HuH-7 (cell line): Measurements from ENCODE around the gene MGAT3.
"Not testable (repeated sequence)": the region's sequence is repeated elsewhere in the genome, so short reads cannot be mapped to it uniquely, and the experiment has no call there.

Source experiments
- DNase-seq: peaks from one replicate; pipeline ENCODE4 v3.0.0; 2011; ENCODE audit warnings: low spot score

Gene MGAT3, protein sequence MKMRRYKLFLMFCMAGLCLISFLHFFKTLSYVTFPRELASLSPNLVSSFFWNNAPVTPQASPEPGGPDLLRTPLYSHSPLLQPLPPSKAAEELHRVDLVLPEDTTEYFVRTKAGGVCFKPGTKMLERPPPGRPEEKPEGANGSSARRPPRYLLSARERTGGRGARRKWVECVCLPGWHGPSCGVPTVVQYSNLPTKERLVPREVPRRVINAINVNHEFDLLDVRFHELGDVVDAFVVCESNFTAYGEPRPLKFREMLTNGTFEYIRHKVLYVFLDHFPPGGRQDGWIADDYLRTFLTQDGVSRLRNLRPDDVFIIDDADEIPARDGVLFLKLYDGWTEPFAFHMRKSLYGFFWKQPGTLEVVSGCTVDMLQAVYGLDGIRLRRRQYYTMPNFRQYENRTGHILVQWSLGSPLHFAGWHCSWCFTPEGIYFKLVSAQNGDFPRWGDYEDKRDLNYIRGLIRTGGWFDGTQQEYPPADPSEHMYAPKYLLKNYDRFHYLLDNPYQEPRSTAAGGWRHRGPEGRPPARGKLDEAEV

DNA sequence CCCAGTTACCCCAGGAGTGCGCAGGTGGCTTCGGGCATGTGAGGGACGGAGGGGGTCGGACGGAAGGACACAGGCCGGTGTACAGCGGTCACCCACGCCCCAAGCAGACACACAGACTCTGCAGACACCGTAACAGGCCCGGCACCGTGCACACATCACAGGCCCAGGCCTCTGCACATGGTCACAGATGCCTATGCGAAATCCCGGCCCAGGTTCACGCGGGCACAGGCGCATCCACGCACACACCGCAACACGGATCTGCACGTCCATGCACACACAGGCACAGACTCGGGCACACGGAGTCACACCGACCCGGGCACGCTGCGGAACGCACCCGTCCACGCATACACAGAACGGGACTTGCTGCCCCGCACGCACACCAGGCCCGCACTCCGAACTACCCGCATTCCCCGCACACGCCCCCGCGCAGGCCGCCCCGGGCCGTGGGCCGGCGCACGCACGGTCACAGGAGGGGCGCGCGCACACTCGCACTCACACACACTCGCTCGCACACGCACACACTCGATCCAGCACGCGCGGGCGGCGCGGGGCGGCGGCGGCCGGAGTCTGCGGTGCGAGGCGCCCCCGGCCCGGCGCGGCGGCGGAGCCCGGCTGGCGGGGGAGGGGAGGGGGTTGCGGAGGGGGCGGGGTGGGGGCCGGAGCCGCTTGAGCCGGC is at the start of gene MGAT3:
MGAT3 (plus strand) TSS at position 491 of the 676 bp plus-strand sequence. CDS start 30,336 bp downstream, outside the sequence.
- no peak for DNase-seq

DNA sequence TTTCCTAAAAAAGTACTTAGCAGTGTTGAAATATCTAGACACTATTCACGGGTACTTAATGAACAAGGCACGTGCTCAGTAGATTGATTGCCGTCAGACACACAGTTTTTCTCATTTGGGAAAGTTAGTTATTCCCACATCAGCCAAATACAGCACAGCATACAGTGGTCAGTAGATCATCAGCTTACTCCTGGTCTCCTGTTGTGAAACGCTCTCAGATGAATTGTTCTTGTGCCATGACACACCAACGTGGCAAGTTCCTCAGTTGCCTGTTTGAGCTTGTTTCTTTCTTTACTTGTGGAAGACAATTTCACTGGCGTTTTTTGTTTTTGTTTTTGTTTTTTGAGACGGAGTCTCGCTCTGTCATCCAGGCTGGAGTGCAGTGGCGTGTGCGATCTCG is 48.6 kb upstream of the MGAT3 start:
- no peak for DNase-seq

DNA sequence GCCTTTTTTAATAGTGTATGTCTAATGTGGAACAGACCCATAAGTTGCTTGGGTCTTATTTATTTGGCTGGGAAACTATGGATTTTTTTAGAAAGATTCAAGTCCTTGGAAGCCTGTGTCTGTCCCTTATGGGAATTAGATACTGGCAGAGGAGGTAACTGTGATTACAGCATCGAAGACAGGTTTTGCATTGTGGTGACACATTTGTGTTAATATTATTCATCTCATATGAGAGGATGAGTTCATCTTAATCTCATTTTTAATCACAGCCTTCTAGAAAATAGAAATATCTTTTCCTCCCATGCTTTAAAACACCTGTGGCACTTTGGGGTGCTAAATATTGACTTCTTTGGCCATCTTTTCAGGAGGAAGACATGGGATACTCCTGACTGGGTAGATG is 48.0 kb upstream of the MGAT3 start:
- no peak for DNase-seq

DNA sequence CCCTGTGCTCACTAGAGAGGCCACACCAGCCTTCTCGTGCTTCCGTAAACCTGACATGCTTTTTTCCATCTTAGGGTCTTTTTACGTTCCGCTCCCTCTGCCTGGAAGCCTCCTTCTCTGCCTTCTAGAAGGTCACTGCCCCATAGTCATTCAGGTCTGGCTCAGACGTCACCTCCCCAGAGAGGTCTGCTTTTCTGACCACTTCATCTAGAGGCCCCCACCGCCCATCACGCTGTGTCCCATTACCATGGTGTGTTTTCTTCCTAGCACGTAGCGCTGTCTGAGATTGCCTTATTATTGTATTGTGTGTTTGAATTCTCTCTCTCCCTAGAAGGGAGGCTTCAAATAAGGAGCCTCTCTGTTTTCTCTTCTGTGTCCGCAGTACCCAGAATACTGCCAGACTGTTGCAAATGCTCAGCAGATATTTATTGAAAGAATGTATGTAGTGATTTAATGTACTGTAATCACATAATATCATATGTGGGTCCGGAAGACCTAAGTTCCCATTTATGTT is 47.2 kb upstream of the MGAT3 start:
- DNase-seq: no peak

DNA sequence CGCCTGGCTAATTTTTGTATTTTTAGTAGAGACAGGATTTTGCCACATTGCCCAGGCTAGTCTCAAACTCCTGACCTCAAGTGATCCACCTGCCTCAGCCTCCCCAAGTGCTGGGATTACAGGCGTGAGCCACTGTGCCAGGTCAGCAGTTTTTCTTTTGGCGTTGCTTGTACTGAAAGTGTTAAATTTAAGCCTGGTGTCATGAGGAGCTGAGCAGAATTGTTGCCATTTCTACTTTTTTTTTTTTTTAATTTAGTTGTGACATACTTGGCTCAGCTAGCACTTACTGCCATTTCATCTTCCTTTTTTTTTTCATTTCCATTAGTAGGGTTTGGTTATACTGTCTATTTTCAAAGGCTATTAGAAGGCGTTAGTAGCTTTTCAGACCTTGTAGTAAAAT is 46.5 kb upstream of the MGAT3 start:
- DNase-seq: no peak

DNA sequence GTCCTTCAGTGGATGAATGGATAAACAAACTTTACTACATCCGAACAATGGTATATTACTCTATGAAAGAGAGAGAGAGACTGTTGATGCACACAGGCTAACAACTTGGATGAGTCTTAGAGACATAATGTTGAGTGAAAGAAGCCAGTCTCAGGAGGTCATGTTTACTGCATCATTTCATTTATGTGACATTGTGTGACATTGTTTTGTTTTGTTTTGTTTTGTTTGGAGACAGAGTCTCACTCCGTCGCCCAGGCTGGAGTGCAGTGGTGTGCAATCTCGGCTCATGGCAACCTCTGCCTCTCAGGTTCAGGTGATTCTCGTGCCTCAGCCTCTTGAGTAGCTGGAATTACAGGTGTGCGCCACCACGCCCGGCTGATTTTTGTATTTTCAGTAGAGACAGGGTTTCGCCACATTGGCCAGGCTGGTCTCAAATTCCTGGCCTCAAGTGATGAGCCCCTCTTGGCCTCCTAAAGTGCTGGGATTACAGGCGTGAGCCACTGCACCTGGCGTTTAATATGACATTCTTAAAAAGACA is 44.9 kb upstream of the MGAT3 start:
- DNase-seq: not testable (repeated sequence)

DNA sequence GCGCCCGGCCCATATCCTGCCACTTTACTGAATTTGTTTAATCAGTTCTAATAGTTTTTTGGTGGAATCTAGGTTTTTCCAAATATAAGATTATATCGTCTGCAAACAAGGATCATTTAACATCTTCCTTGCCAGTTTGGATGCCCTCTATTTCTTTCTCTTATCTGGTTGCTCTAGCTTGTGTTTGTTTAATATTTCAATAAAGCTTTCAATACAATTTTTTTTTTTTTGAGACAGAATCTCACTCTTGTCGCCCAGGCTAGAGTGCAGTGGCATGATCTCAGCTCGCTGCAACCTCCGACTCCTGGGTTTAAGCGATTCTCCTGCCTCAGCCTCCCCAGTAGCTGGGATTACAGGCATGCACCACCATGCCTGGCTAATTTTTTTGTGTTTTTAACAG is 43.6 kb upstream of the MGAT3 start:
- DNase-seq: not testable (repeated sequence)

DNA sequence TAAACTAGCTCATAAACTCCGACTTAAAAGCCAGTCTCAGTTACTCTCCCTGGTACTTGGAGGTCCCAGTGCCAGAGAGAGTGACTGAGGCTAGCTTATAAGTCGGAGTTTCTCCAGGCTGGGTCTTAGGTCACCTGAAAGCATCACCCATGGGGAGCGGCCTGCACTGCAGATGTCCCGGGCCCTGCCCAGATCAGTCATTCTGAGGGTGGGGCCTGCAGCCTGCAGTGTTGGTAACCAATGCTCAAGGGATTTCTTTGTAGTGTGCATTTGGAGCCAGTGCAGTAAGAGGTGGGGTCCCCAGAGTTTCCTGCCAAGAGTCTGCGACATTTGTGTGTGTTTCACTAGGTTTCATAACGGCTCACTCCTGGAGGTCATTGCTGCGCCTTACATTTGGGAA is 42.4 kb upstream of the MGAT3 start:
- DNase-seq: no peak

DNA sequence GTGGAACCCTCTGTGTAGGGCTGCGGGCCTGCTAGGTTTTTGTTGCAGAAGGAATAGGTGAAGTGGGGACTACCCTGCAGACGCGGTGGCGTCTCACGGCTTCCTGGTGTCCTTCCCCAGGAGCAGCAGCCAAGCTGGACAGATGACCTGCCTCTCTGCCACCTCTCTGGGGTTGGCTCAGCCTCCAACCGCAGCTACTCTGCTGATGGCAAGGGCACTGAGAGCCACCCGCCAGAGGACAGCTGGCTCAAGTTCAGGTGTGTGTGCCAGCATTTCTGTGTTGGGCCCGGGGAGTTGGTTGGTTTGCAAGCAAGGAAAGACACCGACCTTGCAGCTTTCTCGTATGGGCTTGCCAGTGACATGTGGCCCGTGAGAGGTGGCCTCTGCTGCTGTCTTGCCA is 41.9 kb upstream of the MGAT3 start:
- no peak for DNase-seq

DNA sequence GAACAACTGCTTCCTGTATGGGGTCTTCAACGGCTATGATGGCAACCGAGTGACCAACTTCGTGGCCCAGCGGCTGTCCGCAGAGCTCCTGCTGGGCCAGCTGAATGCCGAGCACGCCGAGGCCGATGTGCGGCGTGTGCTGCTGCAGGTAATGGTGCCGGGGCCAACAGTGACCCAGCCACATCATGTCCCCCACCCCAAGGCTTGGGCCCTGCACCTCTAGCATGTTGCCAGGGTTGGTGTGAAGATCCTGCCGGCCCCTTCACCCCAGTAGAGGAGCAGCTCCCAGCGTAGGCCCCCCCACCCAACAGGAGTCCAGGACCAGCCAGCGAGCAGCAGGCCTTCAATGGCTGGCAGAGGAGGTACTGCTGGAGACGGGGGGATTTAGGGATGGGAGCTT is 41.3 kb upstream of the MGAT3 start:
- DNase-seq: no peak

DNA sequence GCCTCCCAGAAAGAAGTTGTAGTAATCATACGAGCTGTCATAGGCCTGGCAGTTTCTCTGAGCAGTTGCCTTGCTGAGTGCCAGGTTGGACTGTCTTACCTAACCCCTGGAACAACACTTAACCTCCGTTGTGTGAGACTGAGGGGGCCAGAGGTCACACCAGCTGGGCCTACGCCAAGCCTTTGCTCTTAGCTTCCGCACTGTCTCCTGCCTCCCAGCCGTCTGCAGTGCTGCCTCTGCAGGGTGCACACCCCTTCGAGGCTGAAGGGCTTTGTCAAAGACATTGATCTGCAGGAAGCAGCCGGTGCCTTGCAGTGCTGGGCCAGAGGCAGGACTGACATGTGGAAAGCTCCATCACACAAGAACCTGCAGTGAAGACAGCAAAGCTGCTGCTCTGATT is 40.5 kb upstream of the MGAT3 start:
- DNase-seq: no peak

DNA sequence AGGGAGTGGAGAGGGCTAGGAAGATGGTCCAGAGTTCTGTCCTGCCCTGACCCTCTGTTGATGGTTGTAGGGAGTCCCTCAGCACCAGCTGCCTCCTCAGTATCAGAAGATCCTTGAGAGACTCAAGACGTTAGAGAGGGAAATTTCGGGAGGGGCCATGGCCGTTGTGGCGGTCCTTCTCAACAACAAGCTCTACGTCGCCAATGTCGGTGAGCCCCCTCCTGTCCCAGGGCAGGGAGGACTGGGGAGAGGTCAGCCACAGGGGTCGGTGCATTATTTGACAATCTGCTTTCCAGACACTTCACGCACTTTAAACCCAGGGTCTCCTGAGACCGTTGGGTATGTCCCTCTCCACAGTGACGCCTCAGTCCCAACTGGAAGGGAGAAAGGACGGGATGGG is 39.2 kb upstream of the MGAT3 start:
- DNase-seq: no peak

DNA sequence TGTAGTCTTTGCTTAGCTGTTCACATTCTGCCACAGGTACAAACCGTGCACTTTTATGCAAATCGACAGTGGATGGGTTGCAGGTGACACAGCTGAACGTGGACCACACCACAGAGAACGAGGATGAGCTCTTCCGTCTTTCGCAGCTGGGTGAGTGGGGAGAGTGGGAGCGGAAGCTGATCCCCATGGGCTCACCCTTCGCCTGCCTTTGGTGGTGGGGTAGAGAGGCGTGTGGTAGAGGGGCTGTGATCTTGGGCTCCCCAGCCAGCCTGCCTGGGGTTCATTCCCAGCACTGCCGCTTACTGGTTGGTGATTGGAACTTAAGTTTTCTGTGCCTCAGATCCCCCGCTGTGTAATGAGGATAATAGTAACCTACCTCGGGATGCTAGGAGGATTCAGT is 38.1 kb upstream of the MGAT3 start:
- no peak for DNase-seq

DNA sequence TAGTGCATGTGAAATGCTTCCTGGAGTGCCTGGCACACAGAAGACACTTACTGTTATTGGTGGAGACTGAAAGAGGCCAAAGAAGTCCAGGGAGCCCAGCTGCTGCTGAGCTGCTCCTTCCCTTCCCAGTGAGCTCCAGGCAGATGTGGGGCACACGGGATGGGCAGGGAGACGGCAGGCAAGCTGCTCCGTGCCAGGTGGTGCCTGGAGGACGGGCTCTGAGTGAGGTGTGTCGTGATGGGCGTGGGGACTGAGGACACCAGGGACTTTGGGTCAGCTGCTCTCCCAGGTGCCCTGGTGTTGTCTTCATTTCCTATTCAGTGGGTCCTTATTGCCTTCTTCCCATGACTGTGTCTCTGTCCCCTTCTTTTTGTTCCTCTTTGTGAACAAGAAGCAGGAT is 37.7 kb upstream of the MGAT3 start:
- no peak for DNase-seq

DNA sequence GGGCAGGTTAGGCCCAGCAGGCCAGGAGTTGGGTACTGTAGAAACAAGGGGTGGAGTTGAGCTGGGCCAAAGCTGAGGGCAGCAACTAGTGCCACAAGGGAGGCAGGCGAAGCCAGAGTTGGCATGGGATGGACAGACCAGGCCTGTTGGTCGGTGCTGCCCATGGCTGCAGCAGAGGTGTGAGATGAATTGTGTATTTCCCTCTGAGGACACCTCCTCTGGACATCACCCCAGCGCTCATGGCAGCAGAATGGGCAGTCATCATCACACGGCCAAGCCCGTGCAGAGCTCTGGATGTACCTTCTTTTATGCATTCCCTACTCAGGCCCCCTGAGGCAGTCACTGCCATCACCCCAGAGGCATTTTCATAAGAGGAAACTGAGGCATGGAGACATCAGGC is 36.9 kb upstream of the MGAT3 start:
- DNase-seq: no peak

DNA sequence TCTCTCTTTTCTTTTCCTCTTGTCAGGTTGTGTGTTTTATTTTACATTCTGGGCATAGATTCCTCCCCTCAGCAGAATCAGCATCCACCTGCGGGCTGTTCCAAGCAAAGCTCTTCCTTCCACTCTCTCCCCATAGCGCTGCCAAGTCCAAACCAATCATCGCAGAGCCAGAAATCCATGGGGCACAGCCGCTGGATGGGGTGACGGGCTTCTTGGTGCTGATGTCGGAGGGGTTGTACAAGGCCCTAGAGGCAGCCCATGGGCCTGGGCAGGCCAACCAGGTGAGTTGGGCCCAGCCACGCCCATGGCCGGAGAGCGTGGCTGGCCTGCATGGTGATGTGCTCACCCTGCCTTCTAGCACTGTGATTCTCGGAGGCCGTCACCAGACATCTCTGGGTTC is 35.1 kb upstream of the MGAT3 start:
- DNase-seq: no peak

DNA sequence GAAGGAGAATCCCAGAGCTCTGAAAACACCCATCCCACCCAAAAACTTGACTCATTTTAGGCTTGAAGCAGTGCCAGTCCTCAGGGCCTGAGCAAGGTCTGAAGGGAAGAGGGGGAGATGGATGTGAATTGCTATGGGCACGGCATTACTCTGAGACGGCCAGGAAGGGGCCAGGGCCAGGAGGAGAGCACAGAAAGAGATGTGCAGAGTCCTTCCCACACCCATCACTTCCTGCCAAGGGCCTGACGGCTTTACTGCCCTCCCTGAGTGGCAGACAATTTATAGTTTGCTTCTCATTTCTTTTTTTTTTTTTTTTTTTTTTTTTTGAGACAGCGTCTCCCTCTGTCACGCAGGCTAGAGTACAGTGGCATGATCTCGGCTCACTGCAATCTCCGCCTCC is 34.7 kb upstream of the MGAT3 start:
- DNase-seq: no peak

DNA sequence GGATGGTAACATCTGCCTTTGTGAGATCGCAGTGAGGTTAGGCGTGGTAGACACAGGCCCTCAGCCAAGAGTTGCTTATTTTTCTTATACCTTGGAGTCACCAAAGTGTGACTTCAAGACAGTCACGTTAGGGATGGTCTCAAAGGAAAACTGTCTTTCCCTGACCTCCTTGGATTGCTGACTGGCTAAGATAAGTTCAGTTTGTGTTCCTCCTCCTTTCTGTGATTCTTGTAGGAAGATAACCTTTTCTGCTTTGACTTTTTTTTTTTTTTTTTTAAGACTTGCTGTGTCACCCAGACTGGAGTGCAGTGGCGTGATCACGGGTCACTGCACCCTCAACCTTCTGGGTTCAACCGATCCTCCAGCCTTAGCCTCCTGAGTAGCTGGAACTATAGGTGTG is 34.1 kb upstream of the MGAT3 start:
- DNase-seq: no peak

DNA sequence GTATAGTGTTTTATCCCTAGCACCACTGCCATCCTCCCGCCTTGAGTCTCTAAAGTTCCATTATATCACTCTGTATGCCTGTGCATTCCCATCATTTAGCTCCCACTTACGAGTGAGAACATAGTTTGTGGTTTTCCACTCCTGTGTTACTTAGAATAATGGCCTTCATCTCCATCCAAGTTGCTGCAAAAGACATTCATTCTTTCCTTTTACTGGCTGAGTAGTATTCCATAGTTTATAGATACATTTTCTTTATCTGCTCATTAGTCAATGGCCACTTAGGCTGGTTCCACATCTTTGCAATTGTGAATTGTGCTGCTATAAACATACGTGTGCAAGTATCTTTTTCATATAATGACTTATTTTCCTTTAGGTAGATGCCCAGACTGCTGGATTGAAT is 32.8 kb upstream of the MGAT3 start:
- DNase-seq: no peak

DNA sequence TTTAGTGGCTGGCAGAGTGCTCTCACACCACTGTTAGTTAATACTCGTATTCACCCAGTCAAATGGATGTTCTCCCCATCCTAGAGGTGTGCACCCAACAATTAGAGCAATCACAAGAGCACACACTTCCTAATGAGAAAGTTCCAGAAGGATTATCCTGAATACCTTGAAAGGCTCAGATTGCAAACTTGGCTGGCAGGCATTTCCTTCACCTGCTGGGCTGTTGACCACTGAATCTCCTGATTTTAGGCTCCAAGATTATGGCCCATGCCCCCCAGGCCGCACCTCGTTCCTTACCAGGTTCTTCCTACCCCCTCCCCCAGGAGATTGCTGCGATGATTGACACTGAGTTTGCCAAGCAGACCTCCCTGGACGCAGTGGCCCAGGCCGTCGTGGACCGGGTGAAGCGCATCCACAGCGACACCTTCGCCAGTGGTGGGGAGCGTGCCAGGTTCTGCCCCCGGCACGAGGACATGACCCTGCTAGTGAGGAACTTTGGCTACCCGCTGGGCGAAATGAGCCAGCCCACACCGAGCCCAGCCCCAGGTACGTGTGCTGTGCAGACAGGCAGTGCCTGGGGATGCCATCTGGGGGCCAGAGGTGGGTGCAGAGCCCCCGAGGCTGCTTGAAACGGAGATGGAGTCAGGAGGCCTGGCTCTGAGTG is 30.3 kb upstream of the MGAT3 start:
- DNase-seq: no peak

DNA sequence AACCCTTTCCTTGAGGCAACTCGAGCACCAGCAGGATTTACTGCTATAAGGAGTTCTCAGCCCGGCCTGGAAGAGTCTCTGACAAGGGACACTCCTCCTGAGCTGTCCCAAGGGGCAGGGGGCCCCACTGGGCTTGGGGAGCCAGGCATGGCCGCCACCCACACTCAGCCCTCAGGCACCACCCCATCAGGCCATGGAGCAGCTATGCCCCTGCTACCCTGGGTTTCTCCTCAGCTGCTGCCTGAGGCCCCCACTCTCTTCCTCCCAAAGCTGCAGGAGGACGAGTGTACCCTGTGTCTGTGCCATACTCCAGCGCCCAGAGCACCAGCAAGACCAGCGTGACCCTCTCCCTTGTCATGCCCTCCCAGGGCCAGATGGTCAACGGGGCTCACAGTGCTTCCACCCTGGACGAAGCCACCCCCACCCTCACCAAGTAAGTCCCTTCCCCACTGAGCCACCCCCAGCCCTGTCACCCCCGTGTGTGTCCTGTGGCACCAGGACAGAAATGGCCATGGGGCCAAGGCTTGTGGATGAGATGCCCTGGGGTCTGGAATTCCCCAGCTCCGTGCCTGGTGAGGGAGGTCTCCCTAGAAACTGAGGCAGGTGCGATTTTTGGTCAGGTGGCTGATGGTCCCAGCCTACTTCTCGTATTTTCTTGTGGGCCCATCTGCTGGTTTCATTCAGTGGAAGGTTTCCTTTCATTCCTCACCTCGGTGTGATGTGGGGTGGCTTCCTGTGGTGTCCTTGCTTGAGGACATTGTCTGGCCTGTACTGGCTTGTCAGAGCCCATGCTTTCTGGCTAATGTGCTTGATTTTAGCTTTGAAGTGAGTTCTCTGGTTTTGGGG is 28.8 kb upstream of the MGAT3 start:
- no peak for DNase-seq
